Fibroblast of pulmonary artery (primary cell): ENCODE data around the gene NEU4.
"Not testable (repeated sequence)": the region's sequence is repeated elsewhere in the genome, so short reads cannot be mapped to it uniquely, and the experiment has no call there.

ENCODE experiments used
- DNase-seq: peaks from one replicate; pipeline ENCODE4 v3.0.0-alpha.2; 2010; ENCODE audit warnings: low read depth
- H3K4me3 ChIP-seq: replicated peaks from 2 replicates; pipeline ENCODE4 v1.5.1; 2011; ENCODE audit warnings: low read depth, mild to moderate bottlenecking, control low read depth, low read length, moderate library complexity
- CTCF ChIP-seq: IDR thresholded peaks from 2 replicates; pipeline ENCODE4 v1.5.1; 2011; ENCODE audit warnings: mild to moderate bottlenecking, control low read depth, low read length, inconsistent platforms; ENCODE audit errors: missing control alignments

Gene NEU4

GRCh38 chr2:241814393-241814642, 5.3 kb downstream of the NEU4 start:
- no peak for TF ChIP-seq CTCF
- DNase-seq = no peak
- no peak overlapping the region for H3K4me3 ChIP-seq

GRCh38 chr2:241814643-241815476, 5.9 kb downstream of the NEU4 start:
- DNase-seq = no peak
- no peak overlapping the region for H3K4me3 ChIP-seq
- no peak for TF ChIP-seq CTCF

- no peak for DNase-seq
- no peak for TF ChIP-seq CTCF
- no peak overlapping the region for H3K4me3 ChIP-seq
Measured at GRCh38 chr2:241815477-241816430, 6.8 kb downstream of the NEU4 start.

GRCh38 chr2:241816431-241817121, 7.6 kb downstream of the NEU4 start:
- no peak for DNase-seq
- no peak for TF ChIP-seq CTCF
- H3K4me3 ChIP-seq = no peak overlapping the region

GRCh38 chr2:241817126-241817820, 8.3 kb downstream of the NEU4 start:
- no peak overlapping the region for H3K4me3 ChIP-seq
- TF ChIP-seq CTCF = no peak
- no peak for DNase-seq

GRCh38 chr2:241817821-241818215, 8.8 kb downstream of the NEU4 start:
- not testable (repeated sequence) for H3K4me3 ChIP-seq, DNase-seq
